CD4-positive, alpha-beta T cell treated with Interleukin-21 for 1 hour (primary cell): ENCODE data around the gene STAT4.

Source experiments
- DNase-seq: peaks from one replicate; pipeline ENCODE4 v3.0.0-alpha.2; 2020

STAT4 gene

GRCh38 chr2:191150600-191151330 is at the start of gene STAT4:
Gene STAT4, minus strand, starts transcription at chr2:191150994. Its CDS starts 2,791 bp downstream, at chr2:191148203.
- DNase-seq = peak; percentile 92

- no peak for DNase-seq
Observed at GRCh38 chr2:191199929-191200512, 49.2 kb upstream of the STAT4 start.

DNA sequence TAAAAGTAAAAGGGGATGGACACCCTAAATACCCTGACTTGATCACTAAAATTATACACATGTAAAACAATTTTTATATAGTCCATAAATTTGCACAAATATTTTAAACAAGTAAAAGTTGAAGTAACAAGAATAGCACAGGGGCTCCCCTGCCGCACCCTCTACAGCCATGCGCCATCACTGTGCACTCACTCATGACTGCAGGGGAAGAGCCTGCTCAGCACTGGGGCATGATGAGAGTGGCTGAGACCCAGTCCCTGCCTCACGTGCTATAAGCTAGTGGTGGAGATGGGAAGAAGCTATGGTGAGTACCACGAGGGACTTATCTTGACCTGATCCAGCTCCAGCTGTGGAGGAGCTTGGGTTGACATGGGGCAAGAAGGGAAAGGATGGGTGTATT is 47.5 kb upstream of the STAT4 start:
- DNase-seq = no peak

- no peak for DNase-seq
Observed at GRCh38 chr2:191197096-191197495, 46.3 kb upstream of the STAT4 start.

- no peak for DNase-seq
Observed at GRCh38 chr2:191195021-191195420, 44.2 kb upstream of the STAT4 start.

DNA sequence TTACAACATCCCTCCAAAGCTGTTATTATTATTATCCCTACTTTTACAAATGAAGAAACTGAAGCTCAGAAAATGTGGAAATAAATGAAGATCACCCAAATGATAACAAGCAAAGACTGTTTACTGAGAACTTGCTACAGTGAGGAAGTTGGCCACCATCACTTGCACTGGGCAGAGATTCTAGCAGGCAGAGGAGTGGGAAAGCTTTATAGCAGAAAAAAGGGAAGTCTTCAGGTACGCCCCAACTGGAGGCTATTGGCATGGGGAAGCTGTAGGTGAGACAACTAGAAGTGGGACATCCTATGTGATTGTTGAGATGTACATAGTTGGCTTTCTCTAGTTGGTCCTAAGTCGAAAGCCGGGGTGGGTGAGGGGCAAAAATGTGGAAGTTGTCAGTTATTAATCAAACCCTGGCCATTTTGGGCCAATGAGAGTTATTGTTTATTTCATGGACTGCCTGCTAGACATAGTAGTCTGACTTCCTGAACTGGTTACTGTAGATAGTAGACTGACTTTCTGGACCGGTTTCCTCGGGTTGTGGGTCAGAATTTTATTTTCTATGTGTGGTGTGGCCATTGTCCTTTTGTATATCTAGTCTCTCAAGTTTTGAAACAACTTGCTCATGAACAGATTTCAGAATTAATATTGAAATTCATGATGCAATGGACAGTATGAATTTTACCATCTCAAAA is 40.2 kb upstream of the STAT4 start:
- no peak for DNase-seq

DNA sequence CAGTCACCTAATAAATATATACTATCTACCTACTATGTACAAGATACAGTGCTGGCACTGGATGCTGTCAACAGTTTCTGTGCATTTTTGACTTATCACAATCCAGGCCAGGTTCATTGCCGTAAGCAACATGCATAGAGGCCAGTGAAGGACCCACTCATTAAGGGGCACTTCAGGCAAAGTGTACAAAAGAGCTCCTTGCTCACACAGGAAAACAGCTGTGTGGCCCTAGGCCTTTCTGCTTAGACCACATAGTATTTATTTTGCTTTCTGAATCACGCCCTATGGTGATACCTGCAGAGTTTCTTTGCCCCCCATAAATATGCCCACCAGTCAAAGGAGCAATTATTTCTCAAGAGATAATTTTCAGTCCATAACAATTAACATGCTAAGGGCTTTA is 39.6 kb upstream of the STAT4 start:
- no peak for DNase-seq

DNA sequence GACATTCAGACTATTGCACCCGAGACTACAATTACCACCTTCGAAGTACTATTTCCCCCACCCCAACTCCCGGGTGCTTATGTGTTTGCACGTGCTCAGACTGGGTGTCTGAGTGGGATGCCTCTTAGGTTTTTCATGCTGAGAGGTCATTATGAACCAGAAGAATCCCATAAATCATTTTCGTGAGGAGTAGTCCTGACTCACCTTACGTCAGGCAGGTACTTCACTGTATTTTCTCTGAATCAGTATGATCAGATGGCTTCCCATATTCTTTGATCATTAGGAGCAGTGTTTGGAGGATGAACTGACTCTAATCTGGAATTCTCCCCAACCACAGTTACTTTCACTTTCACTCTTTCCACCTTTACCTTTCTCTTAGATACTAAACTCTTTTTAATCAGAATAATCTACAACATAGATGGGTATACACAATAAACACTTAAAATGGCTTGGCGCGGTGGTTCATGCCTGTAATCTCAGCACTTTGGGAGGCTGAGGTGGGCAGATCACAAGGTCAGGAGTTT is 38.4 kb upstream of the STAT4 start:
- DNase-seq = peak; percentile 21

DNA sequence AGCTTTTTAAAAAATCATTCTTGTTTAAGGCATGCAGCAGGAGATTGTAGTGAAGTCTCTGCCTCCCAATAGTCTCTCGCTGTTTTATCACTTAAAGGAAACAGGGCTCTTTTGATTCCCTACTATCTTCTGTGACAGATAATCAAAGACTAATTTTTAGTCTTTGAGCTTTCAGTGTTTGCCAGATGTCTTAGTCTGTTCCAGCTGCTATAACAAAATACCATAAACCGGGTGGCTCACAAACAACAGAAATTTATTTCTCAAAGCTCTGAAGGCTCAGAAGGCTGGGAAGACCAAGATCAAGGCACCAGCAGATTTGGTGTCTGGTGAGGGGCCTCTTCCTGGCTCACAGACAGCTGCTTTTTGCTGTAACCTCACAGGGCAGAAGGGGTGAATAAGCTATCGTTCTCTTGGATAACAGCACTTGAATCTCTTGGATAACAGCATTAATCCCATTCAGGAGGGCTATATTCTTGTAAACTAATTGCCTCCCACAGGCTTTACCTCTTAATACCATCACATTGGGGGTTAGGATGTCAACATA is 37.8 kb upstream of the STAT4 start:
- no peak for DNase-seq

DNA sequence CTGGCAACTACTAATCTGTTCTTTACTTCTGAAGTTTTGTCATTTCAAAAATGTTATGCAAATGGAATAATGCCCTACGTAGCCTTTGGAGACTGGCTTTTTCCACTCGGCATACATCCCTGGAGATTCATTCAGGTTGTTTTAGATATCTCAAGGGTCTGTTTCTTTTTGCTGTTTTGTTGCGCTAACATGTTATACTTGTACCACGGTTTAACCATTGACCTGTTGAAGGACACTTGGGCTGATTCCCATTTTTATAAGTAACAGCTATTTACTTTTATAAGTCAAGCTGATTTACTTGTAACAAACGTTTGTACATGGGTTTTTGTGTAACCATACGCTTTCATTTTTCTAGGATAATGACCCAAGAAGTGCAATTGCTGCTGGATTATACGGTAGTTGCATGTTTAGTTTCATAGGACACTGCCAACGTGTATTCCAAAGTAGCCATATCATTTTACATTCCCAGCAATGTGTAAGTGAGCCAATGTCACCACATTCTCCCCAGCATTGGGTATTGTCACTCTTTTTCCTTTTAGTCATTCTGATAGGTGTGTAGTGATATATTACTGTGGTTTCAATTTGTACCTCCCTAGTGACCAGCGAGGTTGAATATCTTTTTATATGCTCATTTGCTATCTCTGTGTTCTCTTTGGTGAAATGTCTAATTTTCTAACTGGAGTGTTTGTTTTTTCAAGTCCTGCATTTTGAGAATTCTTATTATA is 36.5 kb upstream of the STAT4 start:
- no peak for DNase-seq

DNA sequence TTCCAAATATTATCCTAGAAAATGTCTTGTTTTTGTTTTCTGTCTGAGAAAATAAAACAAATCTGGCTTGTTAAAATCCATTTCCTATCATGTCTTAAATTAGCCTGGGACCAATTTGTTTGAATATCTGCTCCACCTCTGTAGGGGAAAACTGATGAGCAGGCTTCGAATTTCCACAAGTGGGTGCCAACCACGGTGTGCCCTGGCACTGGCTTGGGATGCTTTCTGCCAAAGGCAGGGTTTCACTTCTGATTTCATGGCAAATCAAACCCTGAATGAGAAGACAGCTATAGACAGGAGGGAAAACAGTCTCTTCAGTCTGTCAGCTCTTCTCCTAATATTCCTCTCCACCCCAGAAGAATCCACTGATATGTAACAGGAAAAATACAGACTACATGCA is 33.7 kb upstream of the STAT4 start:
- DNase-seq = no peak

DNA sequence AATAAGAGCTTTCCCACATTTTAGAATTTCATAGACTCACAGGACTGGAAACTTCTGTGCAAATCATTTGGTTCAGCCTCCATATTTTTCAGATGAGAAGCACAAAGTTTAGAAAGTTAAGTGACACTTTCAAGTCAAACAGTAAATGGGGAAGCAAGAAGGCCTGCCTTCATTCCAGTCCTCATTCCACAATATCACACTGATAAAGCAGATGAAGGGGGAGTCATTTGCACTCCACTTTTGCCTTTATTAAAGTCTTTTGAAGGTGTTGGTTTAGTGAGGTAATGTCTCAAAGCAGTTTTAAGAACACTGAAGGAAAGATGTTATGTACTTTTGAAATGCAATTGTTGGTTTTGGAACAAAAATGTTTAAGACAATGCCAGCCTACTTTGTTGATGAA is 32.7 kb upstream of the STAT4 start:
- no peak for DNase-seq

DNA sequence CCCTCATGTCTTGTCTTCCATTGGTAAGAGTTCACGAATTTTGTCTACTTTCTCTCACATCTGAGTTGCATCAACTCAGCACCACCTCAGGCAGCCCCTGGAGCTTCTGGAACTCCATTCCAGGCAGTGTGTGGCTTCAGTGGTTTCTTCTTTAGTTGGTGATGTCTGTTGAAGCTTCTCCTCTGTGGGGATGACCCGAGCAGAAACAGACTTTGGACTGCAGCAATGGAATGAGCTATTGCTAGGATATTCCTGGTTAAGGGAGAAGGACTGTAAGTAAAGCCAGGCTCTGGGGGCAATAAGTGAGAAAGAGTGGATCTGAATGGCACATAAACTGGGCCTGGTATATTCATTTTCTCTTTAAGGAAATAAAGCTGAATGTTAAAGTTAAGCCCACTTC is 32.3 kb upstream of the STAT4 start:
- no peak for DNase-seq

- DNase-seq = no peak
Observed at GRCh38 chr2:191180713-191181112, 29.9 kb upstream of the STAT4 start.

- DNase-seq = no peak
Observed at GRCh38 chr2:191180276-191180675, 29.5 kb upstream of the STAT4 start.

- no peak for DNase-seq
Observed at GRCh38 chr2:191178806-191179514, 28.2 kb upstream of the STAT4 start.

DNA sequence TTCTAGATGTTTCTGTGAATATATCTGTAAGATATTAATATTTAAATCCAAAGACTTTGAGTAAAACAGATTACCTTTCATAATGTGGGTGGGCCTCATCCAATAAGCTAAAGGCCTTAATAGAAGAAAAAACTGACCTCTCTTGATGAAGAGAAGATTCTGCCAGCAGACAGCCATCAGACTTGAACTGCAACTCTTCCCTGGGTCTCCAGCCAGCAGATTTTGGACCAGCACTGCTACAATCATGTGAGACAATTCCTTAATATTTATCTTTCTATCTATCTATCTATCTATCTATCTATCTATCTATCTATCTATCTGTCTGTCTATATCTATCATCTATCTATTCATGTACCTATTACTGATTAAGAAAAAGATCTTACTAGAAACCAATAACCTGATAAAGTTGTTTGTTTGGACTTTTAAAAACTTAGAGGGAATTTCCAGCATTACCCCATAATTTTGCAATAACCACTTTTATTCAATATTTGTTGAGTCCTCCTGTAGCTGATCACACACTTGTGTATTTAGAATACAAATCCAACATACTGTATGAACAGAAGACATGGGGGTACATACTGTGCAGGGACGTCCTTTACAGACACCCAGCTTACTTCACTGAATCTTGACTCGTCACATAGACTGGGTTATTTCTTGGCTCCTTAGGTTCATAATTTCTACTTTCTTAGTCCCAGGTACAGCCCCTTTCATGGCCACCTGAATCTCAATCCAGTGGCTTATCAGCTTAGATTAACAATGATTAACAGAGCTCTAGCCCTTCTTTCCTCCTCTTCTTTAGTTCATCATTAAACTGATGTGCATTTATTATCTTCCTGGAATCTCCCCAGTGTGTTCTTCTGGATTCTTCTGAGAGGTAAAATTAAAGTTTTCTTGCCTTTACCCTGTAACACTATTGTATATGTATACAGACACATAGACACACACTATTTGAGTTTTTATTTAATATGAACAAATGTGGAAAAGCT is 27.2 kb upstream of the STAT4 start:
- no peak for DNase-seq

DNA sequence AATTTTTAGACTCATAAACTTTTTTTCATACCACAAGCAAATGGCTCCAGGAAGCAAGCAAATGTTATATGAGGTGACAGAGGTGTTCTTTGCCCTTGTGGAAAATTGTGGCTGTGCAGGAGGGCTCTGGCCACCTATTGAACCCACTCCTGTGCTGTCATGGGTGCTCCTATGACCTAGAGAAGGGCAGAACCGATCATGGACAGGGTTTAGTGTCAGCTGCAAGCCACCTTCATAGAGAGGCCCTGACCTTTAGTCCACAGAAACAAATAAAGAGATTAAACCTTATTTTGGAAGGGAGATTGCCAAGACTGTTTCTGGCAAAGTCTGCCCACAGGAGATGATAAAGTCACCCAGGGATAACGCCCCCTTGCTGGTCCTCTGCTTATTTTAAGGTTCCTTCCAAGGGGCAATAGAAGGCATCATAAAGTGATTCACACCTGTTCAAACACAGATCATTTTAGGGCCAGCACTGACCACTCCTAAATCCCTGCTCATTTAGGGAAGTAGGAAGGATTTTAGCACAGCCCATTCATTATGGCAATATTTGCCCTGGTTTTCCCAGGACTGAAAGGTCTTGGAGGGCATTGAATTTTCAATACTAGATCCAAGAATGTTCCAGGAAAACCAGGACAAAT is 26.1 kb upstream of the STAT4 start:
- no peak for DNase-seq

- no peak for DNase-seq
Observed at GRCh38 chr2:191176305-191176704, 25.5 kb upstream of the STAT4 start.

DNA sequence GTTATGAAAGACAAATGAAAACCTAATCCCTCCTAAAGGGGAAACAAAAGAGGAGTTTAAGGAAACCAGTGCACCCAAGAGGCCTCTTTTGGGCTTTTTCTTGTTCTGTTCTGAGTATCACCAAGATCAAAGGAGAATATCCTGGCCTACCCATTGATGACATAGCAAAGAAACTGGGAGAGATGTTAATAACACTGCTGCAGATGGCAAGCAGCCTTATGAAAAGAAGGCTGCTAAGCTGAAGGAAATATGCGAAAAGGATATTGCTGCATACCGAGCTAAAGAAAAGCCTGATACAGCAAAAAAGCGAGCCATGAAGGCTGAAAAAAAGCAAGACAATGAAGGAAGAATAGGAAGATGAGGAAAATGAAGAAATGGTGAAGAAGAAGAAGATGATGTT is 23.6 kb upstream of the STAT4 start:
- no peak for DNase-seq

- DNase-seq = no peak
Observed at GRCh38 chr2:191173206-191173605, 22.4 kb upstream of the STAT4 start.
